ENCODE results near the gene ZNF282.
A peak's percentile ranks its signal among the peaks of the same experiment; 100 is the strongest.
"Not testable (repeated sequence)": the region's sequence is repeated elsewhere in the genome, so short reads cannot be mapped to it uniquely, and the experiment has no call there.

Gene ZNF282

GRCh38 chr7:149261316-149261828 lies 66.0 kb downstream of the ZNF282 start:
- DNase-seq = peak; percentile 8

GRCh38 chr7:149261829-149262617 lies 66.7 kb downstream of the ZNF282 start, which contains the start of gene ZNF783:
Gene ZNF783, plus strand, starts transcription at chr7:149262196. Its CDS starts 138 bp downstream, at chr7:149262334.
- DNase-seq = peak; percentile 93

- DNase-seq = no peak
Observed at GRCh38 chr7:149266451-149266850, 71.1 kb downstream of the ZNF282 start.

- no peak for DNase-seq
Observed at GRCh38 chr7:149267733-149268132, 72.4 kb downstream of the ZNF282 start.

- not testable (repeated sequence) for DNase-seq
Observed at GRCh38 chr7:149274424-149274823, 79.1 kb downstream of the ZNF282 start.

Data from CD4-positive, alpha-beta T cell treated with Interleukin-17A for 4 hours (primary cell).